GM19372 (cell line): ENCODE results near the gene AGPAT4.
"Not testable (repeated sequence)": the region's sequence is repeated elsewhere in the genome, so short reads cannot be mapped to it uniquely, and the experiment has no call there.

Source experiments
- ATAC-seq: cut with Tn5 transposase; IDR thresholded peaks from one replicate; pipeline ENCODE4 v1.9.1; 2021; ENCODE audit warnings: mild to moderate bottlenecking, low read depth, moderate library complexity; ENCODE audit not compliant: unreplicated experiment

The AGPAT4 gene

GRCh38 chr6:161172769-161173168 is 101.1 kb downstream of the AGPAT4 start:
- not testable (repeated sequence) for ATAC-seq

- ATAC-seq: no peak
Measured at GRCh38 chr6:161171207-161171606, 102.7 kb downstream of the AGPAT4 start.

GRCh38 chr6:161169696-161170095 is 104.2 kb downstream of the AGPAT4 start:
- no peak for ATAC-seq

GRCh38 chr6:161169035-161169434 is 104.8 kb downstream of the AGPAT4 start:
- no peak for ATAC-seq

- ATAC-seq: no peak
Measured at GRCh38 chr6:161168281-161168891, 105.5 kb downstream of the AGPAT4 start.

- no peak for ATAC-seq
Measured at GRCh38 chr6:161166677-161167076, 107.2 kb downstream of the AGPAT4 start.

- ATAC-seq: no peak
Measured at GRCh38 chr6:161166176-161166575, 107.7 kb downstream of the AGPAT4 start.

- ATAC-seq: no peak
Measured at GRCh38 chr6:161164182-161164625, 109.7 kb downstream of the AGPAT4 start.

GRCh38 chr6:161163466-161164181 is 110.2 kb downstream of the AGPAT4 start:
- ATAC-seq: no peak

GRCh38 chr6:161162722-161163121 is 111.1 kb downstream of the AGPAT4 start:
- ATAC-seq: no peak

- ATAC-seq: no peak
Measured at GRCh38 chr6:161161889-161162624, 111.8 kb downstream of the AGPAT4 start.

GRCh38 chr6:161161121-161161520 is 112.7 kb downstream of the AGPAT4 start:
- ATAC-seq: no peak

- no peak for ATAC-seq
Measured at GRCh38 chr6:161154796-161155335, 119.0 kb downstream of the AGPAT4 start.

GRCh38 chr6:161153725-161154124 is 120.1 kb downstream of the AGPAT4 start:
- no peak for ATAC-seq

GRCh38 chr6:161152907-161153662 is 120.8 kb downstream of the AGPAT4 start:
- no peak for ATAC-seq

GRCh38 chr6:161152527-161152862 is 121.4 kb downstream of the AGPAT4 start:
- no peak for ATAC-seq

GRCh38 chr6:161151660-161152526 is 122.0 kb downstream of the AGPAT4 start:
- ATAC-seq: no peak

- no peak for ATAC-seq
Measured at GRCh38 chr6:161151059-161151645, 122.7 kb downstream of the AGPAT4 start.

GRCh38 chr6:161150566-161150965 is 123.3 kb downstream of the AGPAT4 start:
- ATAC-seq: no peak
